CMK (cell line): ENCODE measurements around the gene PIAS2.
"Not testable (repeated sequence)": the region's sequence is repeated elsewhere in the genome, so short reads cannot be mapped to it uniquely, and the experiment has no call there.

Experiments
- DNase-seq: peaks from one replicate; pipeline ENCODE4 v3.0.0-alpha.2; 2010; ENCODE audit warnings: low read depth

Gene PIAS2

GRCh38 chr18:46909497-46909896 lies 7.8 kb downstream of the PIAS2 start:
- no peak for DNase-seq

GRCh38 chr18:46903406-46903805 lies 13.9 kb downstream of the PIAS2 start:
- DNase-seq: no peak

GRCh38 chr18:46899274-46899948 lies 17.9 kb downstream of the PIAS2 start:
- DNase-seq: no peak

GRCh38 chr18:46894124-46894523 lies 23.2 kb downstream of the PIAS2 start:
- DNase-seq: no peak

GRCh38 chr18:46893360-46893759 lies 23.9 kb downstream of the PIAS2 start:
- DNase-seq: no peak

GRCh38 chr18:46892842-46893241 lies 24.5 kb downstream of the PIAS2 start:
- no peak for DNase-seq

GRCh38 chr18:46891742-46892214 lies 25.5 kb downstream of the PIAS2 start:
- no peak for DNase-seq

GRCh38 chr18:46888965-46889364 lies 28.3 kb downstream of the PIAS2 start:
- DNase-seq: no peak

- no peak for DNase-seq
Measured at GRCh38 chr18:46886893-46887292, 30.4 kb downstream of the PIAS2 start.

GRCh38 chr18:46883180-46883579 lies 34.1 kb downstream of the PIAS2 start:
- no peak for DNase-seq

GRCh38 chr18:46877329-46877987 lies 39.8 kb downstream of the PIAS2 start:
- DNase-seq: no peak

- no peak for DNase-seq
Measured at GRCh38 chr18:46868169-46868921, 49.0 kb downstream of the PIAS2 start.

- no peak for DNase-seq
Measured at GRCh38 chr18:46867367-46868143, 49.8 kb downstream of the PIAS2 start.

GRCh38 chr18:46866523-46866922 lies 50.8 kb downstream of the PIAS2 start:
- no peak for DNase-seq

GRCh38 chr18:46865245-46865644 lies 52.1 kb downstream of the PIAS2 start:
- DNase-seq: not testable (repeated sequence)

- DNase-seq: no peak
Measured at GRCh38 chr18:46859855-46860254, 57.5 kb downstream of the PIAS2 start.

GRCh38 chr18:46858290-46858689 lies 59.0 kb downstream of the PIAS2 start:
- no peak for DNase-seq

- DNase-seq: no peak
Measured at GRCh38 chr18:46856973-46857372, 60.3 kb downstream of the PIAS2 start.

GRCh38 chr18:46849007-46849406 lies 68.3 kb downstream of the PIAS2 start:
- DNase-seq: no peak

GRCh38 chr18:46843372-46843771 lies 73.9 kb downstream of the PIAS2 start:
- no peak for DNase-seq

- no peak for DNase-seq
Measured at GRCh38 chr18:46842583-46842982, 74.7 kb downstream of the PIAS2 start.

GRCh38 chr18:46833899-46834298 lies 83.4 kb downstream of the PIAS2 start:
- no peak for DNase-seq
